Liver (tissue), 9 donors: ENCODE data around the gene SBK2. TPM values are rescaled to one million over a fixed set of nuclear protein-coding genes. Genes with fewer than 3 reads are reported as not detected.
A peak's percentile ranks its signal among the peaks of the same experiment; 100 is the strongest.

Source experiments
- DNase-seq: peaks from one replicate; pipeline ENCODE4 v3.0.0-alpha.2; 2017; ENCODE audit warnings: low spot score
- H3K27ac ChIP-seq, 2 donors: one replicate each; pipeline ENCODE4 v1.7.0; 2013; ENCODE audit warnings: inconsistent platforms in 2 of 2, low read length in 2 of 2, control low read depth in 1 of 2, low read depth in 1 of 2, mild to moderate bottlenecking in 1 of 2
- H3K27me3 ChIP-seq, 4 donors: one replicate each; pipeline versions ENCODE4 v1.6.1 to v1.7.0; 2013; ENCODE audit warnings: low read length in 3 of 4, inconsistent platforms in 1 of 4, mild to moderate bottlenecking in 1 of 4, moderate library complexity in 1 of 4; ENCODE audit not compliant: control insufficient read depth in 4 of 4, insufficient read depth in 4 of 4
- H3K36me3 ChIP-seq, 4 donors: one replicate each; pipeline versions ENCODE4 v1.6.1 to v1.7.0; 2013; ENCODE audit warnings: low read length in 3 of 4, mild to moderate bottlenecking in 3 of 4, low read depth in 1 of 4, moderate library complexity in 1 of 4; ENCODE audit not compliant: control insufficient read depth in 4 of 4, insufficient read depth in 3 of 4
- H3K4me1 ChIP-seq, 4 donors: one replicate each; pipeline versions ENCODE4 v1.6.1 to v1.7.0; 2013; ENCODE audit warnings: low read length in 3 of 4, mild to moderate bottlenecking in 3 of 4, moderate library complexity in 1 of 4; ENCODE audit not compliant: control insufficient read depth in 4 of 4, insufficient read depth in 4 of 4
- H3K4me3 ChIP-seq, 3 donors: one replicate each; pipeline versions ENCODE4 v1.6.1 to v1.7.0; 2013; ENCODE audit warnings: low read length in 3 of 3, control low read depth in 1 of 3, low read depth in 1 of 3, mild to moderate bottlenecking in 1 of 3
- H3K9ac ChIP-seq, 2 donors: one replicate each; pipeline ENCODE4 v1.7.0; 2013; ENCODE audit warnings: low read length in 2 of 2, mild to moderate bottlenecking in 2 of 2, moderate library complexity in 2 of 2, control low read depth in 1 of 2, low read depth in 1 of 2
- H3K9me3 ChIP-seq, 4 donors: one replicate each; pipeline versions ENCODE4 v1.6.1 to v1.7.0; 2013; ENCODE audit warnings: low read length in 3 of 4; ENCODE audit not compliant: control insufficient read depth in 4 of 4
- ATF3 ChIP-seq: IDR thresholded peaks from 2 replicates; pipeline ENCODE4 v1.6.1; 2016; ENCODE audit warnings: antibody characterized with exemption
- CTCF ChIP-seq: fragments of 150-350 bp; IDR thresholded peaks from 2 replicates; pipeline ENCODE4 v1.5.1; 2017; ENCODE audit warnings: improper control_type of control experiment, low read depth, low read length; ENCODE audit not compliant: missing input control
- EGR1 ChIP-seq, 2 donors: IDR thresholded peaks; 2 replicates each; pipeline ENCODE4 v1.6.1; 2016 to 2018; ENCODE audit warnings: antibody characterized with exemption in 2 of 2, low read depth in 2 of 2
- FOXA1 ChIP-seq: IDR thresholded peaks from 2 replicates; pipeline ENCODE4 v1.6.1; 2016; ENCODE audit warnings: antibody characterized with exemption
- FOXA2 ChIP-seq: IDR thresholded peaks from 2 replicates; pipeline ENCODE4 v1.6.1; 2016; ENCODE audit warnings: antibody characterized with exemption
- GABPA ChIP-seq, 2 donors: IDR thresholded peaks in 1 of 2; conservative IDR thresholded peaks in 1 of 2; 2 replicates each; pipeline ENCODE4 v1.6.1; 2016; ENCODE audit warnings: antibody characterized with exemption in 2 of 2, mild to moderate bottlenecking in 1 of 2, moderate library complexity in 1 of 2
- HNF4A ChIP-seq, 2 donors: conservative IDR thresholded peaks; 2 replicates each; pipeline ENCODE4 v1.6.1; 2016; ENCODE audit warnings: antibody characterized with exemption in 2 of 2, mild to moderate bottlenecking in 2 of 2
- HNF4G ChIP-seq: IDR thresholded peaks from 2 replicates; pipeline ENCODE4 v1.6.1; 2016; ENCODE audit warnings: antibody characterized with exemption
- JUND ChIP-seq, 2 donors: IDR thresholded peaks; 2 replicates each; pipeline ENCODE4 v1.6.1; 2016; ENCODE audit warnings: antibody characterized with exemption in 2 of 2
- MAX ChIP-seq: IDR thresholded peaks from 2 replicates; pipeline ENCODE4 v1.6.1; 2016; ENCODE audit warnings: antibody characterized with exemption
- NR2F2 ChIP-seq: IDR thresholded peaks from 2 replicates; pipeline ENCODE4 v1.6.1; 2016; ENCODE audit warnings: antibody characterized with exemption
- RAD21 ChIP-seq, 2 donors: IDR thresholded peaks; 2 replicates each; pipeline ENCODE4 v1.6.1; 2016; ENCODE audit warnings: antibody characterized with exemption in 2 of 2, mild to moderate bottlenecking in 2 of 2
- REST ChIP-seq: IDR thresholded peaks from 2 replicates; pipeline ENCODE4 v1.6.1; 2016; ENCODE audit warnings: antibody characterized with exemption, mild to moderate bottlenecking
- TAF1 ChIP-seq: conservative IDR thresholded peaks from 2 replicates; pipeline ENCODE4 v1.6.1; 2016; ENCODE audit warnings: antibody characterized with exemption, mild to moderate bottlenecking
- YY1 ChIP-seq: IDR thresholded peaks from 2 replicates; pipeline ENCODE4 v1.6.1; 2016; ENCODE audit warnings: antibody characterized with exemption, mild to moderate bottlenecking
- WGBS: extraction: QIAGEN DNeasy Blood & Tissue Kit; methylation state at CpG from one replicate; pipeline ENCODE4 v1.1.7; 2013; 5-methylcytosine and 5-hydroxymethylcytosine counted together
- polyA plus RNA-seq, 2 donors: library from polyadenylated mRNA; stranded (reverse) in 1 of 2; unstranded in 1 of 2; fragments of 200-250 nt in 1 of 2; fragments of >200 nt in 1 of 2; fragmentation: Nextera tagmentation in 1 of 2; extraction: Ambion mirVana in 1 of 2; gene quantifications; one replicate each; pipeline versions ENCODE4 v1.2.1 to v1.2.3, GENCODE V29; 2013 to 2015
- total RNA-seq, 2 donors: library from RNA; depleted of rRNA; stranded (reverse); fragments of >200 nt; gene quantifications; one replicate each; pipeline ENCODE4 v1.2.3, GENCODE V29; 2014
- donor health status: healthy.
- donor health status: healthy.
- donor health status: healthy.
- donor health status: healthy.
- donor health status: healthy.

SBK2 gene
- total and polyA plus RNA-seq, 4 donors: not detected

- 66% methylated on average over 8 of the region's 8 CpGs for WGBS
- Histone ChIP-seq H3K27ac (no peak overlapping the region), H3K9ac (no peak overlapping the region), H3K4me3 (no peak overlapping the region), H3K36me3 (no peaks in the 10 kb centered on the region), H3K4me1 (no peaks in the 10 kb centered on the region), H3K27me3 (peaks cover 0 to 5% (median 2%) of the 10 kb centered on the region in 4 donors), H3K9me3 (no peaks in the 10 kb centered on the region)
- DNase-seq: no peak
- TF ChIP-seq ATF3 (no peak), EGR1 (IDR thresholded peaks at IDR 0.05; ENCODE audit: low read depth in 2 of 2) (no peak)
Observed at GRCh38 chr19:55554741-55555152, 17.8 kb upstream of the SBK2 start.

- H3K36me3 ChIP-seq: no peaks in the 10 kb centered on the region
- no peaks in the 10 kb centered on the region for H3K9me3 ChIP-seq
- peaks cover 0 to 5% (median 2%) of the 10 kb centered on the region in 4 donors for H3K27me3 ChIP-seq
- H3K4me3 ChIP-seq: no peak overlapping the region
- H3K9ac ChIP-seq: no peak overlapping the region
- TF ChIP-seq MAX: no peak
- no peak overlapping the region for H3K27ac ChIP-seq
- H3K4me1 ChIP-seq: no peaks in the 10 kb centered on the region
- WGBS: 91% methylated on average over 9 of the region's 9 CpGs
- DNase-seq: no peak
Observed at GRCh38 chr19:55554302-55554701, 17.4 kb upstream of the SBK2 start.

- Histone ChIP-seq H3K27me3 (peaks cover 0 to 5% (median 2%) of the 10 kb centered on the region in 4 donors), H3K36me3 (no peaks in the 10 kb centered on the region), H3K9me3 (no peaks in the 10 kb centered on the region), H3K4me3 (no peak overlapping the region), H3K4me1 (no peaks in the 10 kb centered on the region), H3K27ac (no peak overlapping the region), H3K9ac (no peak overlapping the region)
- TF ChIP-seq MAX (no peak), RAD21 (IDR thresholded peaks at IDR 0.05) (peak in 1 of 2 donors; percentile 10)
- no peak for DNase-seq
- WGBS: 54% methylated on average over 13 of the region's 13 CpGs
Observed at GRCh38 chr19:55553217-55554182, 16.6 kb upstream of the SBK2 start.

DNA sequence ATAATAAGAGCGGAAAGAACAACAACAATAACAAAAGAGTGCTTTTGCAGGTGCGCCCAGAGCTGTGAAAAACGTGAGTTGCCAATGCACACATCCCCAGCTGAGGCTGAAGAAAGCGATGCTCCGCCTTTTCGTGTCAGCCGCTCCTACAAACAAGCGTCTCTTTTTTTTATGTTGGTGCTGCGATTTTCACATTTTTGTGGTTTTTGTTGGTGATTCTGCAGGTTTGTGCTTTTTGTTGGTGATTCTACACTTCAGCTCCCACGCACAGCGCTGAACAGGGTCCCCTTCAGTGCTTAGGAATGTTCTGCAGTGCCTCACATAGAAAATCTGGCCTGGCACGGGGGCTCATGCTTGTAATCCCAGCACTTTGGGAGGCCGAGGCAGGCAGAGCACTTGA lies 15.7 kb upstream of the SBK2 start:
- H3K9ac ChIP-seq: no peak overlapping the region
- no peaks in the 10 kb centered on the region for H3K36me3 ChIP-seq
- no peaks in the 10 kb centered on the region for H3K9me3 ChIP-seq
- H3K27me3 ChIP-seq: peaks cover 0 to 5% (median 2%) of the 10 kb centered on the region in 4 donors
- H3K27ac ChIP-seq: no peak overlapping the region
- H3K4me1 ChIP-seq: no peaks in the 10 kb centered on the region
- DNase-seq: no peak
- H3K4me3 ChIP-seq: no peak overlapping the region
- WGBS: 59% methylated on average over 13 of the region's 13 CpGs
- TF ChIP-seq HNF4G (no peak), FOXA2 (no peak), NR2F2 (no peak), GABPA (IDR thresholded peaks at IDR 0.05 in 1 of 2, conservative IDR thresholded peaks at IDR 0.05 in 1 of 2) (no peak), CTCF (no peak), MAX (no peak), TAF1 (no peak), RAD21 (IDR thresholded peaks at IDR 0.05) (no peak), HNF4A (conservative IDR thresholded peaks at IDR 0.05) (no peak), YY1 (no peak), EGR1 (IDR thresholded peaks at IDR 0.05; ENCODE audit: low read depth in 2 of 2) (no peak), ATF3 (no peak), FOXA1 (no peak), JUND (IDR thresholded peaks at IDR 0.05) (no peak), REST (no peak)
